NCI-H2107 treated with DMSO at 0.1 percent for 48 hours (cell line): Measurements from ENCODE around the gene KCNH8.
"Not testable (repeated sequence)": the region's sequence is repeated elsewhere in the genome, so short reads cannot be mapped to it uniquely, and the experiment has no call there.

ENCODE experiments used
- DNase-seq: peaks from one replicate; lab custom pipeline; 2025; ENCODE audit not compliant: unreplicated experiment; lab: John Stamatoyannopoulos, UW

KCNH8 gene

DNA sequence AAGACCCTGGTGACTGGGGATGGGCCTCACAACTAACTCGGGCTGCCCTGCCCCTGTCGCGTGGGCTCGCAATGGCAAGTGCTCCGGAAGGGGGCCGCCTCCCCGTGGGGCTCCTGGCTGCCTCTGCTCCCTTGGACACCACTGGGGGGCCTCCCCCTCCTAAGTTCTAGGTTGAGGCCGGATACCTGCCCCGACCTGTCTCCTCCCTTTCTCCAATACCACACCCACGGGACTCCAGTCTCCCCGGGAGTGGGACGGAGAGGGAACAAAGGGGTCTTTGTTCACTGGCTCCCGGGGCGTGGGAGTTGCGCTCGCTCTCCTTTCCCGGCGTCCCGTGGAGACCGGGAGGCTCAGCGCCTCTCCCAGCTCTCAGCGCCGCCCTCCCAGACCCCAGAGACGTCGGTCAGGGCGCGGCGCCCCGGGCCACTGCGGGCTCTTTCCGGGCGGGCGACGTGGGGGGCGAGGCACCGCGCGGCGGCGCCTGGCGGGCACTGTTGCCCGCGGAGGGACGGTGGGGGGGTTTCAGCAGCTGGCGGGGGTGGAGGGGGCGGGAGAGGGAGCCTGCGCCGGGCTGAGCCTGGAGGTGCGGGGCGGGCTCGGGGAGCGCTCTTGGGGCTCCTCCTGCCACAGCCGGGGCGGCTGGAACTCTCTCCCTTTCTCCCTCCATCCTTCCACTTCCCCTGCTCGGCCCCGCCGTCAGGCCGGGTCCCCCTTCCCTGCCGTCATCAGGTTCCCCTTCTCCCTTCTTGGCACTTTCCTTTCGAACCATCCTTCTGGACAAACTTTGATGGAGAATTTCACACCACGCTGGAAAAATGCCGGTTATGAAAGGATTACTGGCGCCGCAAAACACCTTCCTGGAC, at the start of gene KCNH8:
Gene KCNH8, plus strand, starts transcription at position 606 of the 863 bp plus-strand sequence. Its CDS starts 210 bp downstream, at position 816.
- peak; percentile 33 for DNase-seq

DNA sequence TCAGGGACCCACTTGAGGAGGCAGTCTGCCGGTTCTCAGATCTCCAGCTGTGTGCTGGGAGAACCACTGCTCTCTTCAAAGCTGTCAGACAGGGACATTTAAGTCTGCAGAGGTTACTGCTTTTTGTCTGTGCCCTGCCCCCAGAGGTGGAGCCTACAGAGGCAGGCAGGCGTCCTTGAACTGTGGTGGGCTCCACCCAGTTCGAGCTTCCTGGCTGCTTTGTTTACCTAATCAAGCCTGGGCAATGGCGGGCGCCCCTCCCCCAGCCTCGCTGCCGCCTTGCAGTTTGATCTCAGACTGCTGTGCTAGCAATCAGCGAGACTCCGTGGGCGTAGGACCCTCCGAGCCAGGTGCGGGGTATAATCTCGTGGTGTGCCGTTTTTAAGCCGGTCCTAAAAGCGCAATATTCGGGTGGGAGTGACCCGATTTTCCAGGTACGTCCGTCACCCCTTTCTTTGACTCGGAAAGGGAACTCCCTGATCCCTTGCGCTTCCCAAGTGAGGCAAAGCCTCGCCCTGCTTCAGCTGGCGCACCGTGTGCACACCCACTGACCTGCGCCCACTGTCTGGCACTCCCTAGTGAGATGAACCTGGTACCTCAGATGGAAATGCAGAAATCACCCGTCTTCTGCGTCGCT, 45.5 kb upstream of the KCNH8 start:
- not testable (repeated sequence) for DNase-seq

DNA sequence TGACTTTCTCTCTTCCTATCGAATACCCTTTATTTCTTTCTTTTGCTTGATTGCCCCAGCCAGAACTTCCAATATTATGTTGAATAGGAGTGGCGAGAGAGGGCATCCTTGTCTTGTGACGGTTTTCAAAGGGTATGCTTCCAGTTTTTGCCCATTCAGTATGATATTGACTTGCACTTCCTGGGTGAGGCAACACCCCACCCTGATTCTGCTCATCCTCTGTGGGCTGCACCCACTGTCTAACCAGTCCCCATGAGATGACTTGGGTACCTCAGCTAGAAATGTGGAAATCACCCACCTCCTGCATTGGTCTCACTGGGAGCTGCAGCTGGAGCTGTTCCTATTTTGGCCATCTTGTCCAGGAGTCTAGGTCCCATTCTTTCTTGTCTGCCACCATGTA, 44.8 kb upstream of the KCNH8 start:
- no peak for DNase-seq

- DNase-seq = no peak
These were observed 43.9 kb upstream of the KCNH8 start for GRCh38 chr3:19104459-19104858.

DNA sequence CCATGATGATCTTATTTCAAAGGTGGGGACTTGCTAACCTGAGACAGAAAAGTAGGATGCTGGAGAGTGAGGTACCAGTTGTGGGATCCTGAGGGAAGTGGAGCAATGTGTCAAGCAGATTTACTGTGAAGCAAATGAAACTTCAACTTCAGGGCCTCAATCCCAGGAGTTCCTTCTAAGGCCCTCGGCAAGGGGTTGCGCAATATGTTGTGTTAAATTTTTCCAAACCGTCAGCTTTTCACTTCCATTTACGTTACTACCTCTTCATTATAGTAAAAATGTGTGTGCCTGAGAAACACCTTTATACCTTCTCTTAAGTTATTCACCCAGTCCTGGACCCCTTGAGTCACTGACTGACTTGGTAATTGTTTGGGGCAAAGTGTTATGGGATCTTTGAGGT, 42.5 kb upstream of the KCNH8 start:
- DNase-seq = no peak

GRCh38 chr3:19106307-19106706, 42.0 kb upstream of the KCNH8 start:
- DNase-seq = no peak

DNA sequence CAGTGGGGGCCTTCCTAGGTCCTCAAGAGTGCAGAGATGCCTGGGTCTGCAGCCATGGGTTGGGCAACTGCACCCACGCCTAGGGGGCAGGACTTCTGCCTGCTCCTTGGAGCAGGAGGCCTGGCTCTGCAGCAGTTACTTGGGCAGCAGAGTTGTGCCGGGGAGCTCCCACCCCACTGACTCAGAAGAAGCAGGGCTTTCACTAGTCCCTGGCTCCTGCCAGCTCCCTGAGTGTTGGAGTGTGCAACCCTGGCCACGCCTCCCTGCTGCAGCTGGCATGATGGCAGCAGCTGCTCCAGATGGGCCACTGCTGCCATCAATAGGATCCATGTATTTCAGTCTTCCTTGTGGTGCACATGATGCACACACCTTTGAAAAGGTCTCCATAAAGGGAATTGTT, 40.6 kb upstream of the KCNH8 start:
- DNase-seq = no peak

DNA sequence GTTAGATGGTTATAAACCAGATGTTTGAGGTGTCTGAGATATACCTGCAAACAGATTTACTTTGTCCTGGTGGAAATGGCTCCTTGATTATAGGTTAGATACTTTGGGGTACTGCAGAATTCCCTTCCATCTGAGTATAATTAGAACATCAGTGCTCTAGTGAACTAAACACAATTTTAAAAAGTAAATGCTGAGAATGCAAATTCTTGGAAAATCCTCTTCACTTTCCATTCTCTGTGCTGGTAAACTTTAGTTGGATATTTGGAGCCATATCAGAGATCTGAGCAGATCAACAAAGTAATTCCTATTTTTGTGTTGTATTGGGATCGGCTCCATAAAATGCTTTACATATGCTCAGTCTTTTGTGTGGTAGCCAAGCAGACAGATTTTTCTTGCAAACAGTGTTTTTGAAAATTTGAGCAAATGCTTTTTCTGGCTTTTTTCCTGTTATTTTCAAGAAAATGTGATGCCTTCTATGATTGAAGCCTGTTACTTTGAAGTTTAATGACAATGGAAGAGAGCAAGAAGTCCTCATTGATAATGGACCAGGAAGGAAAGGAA, 37.9 kb upstream of the KCNH8 start:
- DNase-seq = no peak

DNA sequence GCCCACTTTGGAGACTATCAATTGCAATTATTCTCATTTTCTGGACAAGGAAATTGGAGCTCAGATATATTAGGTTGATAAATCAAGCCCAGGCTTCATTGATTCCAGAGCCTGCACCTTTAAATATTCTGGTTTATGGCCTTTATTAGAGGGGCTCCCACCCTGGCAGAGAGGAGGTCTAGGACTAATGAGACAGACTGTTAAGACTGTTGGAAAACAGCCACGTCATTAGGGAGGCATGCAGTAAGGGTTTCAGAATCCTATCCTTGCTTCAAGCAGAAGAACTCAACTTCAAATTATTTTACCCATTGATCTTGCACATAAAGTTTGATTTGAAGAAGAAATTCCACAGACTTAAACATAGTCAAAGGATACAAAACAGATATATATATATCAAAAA, 33.8 kb upstream of the KCNH8 start:
- no peak for DNase-seq

GRCh38 chr3:19116239-19116638, 32.1 kb upstream of the KCNH8 start:
- no peak for DNase-seq

- DNase-seq = no peak
These were observed 23.6 kb upstream of the KCNH8 start for GRCh38 chr3:19124752-19125151.

- DNase-seq = no peak
These were observed 8.4 kb upstream of the KCNH8 start for GRCh38 chr3:19139863-19140262.

DNA sequence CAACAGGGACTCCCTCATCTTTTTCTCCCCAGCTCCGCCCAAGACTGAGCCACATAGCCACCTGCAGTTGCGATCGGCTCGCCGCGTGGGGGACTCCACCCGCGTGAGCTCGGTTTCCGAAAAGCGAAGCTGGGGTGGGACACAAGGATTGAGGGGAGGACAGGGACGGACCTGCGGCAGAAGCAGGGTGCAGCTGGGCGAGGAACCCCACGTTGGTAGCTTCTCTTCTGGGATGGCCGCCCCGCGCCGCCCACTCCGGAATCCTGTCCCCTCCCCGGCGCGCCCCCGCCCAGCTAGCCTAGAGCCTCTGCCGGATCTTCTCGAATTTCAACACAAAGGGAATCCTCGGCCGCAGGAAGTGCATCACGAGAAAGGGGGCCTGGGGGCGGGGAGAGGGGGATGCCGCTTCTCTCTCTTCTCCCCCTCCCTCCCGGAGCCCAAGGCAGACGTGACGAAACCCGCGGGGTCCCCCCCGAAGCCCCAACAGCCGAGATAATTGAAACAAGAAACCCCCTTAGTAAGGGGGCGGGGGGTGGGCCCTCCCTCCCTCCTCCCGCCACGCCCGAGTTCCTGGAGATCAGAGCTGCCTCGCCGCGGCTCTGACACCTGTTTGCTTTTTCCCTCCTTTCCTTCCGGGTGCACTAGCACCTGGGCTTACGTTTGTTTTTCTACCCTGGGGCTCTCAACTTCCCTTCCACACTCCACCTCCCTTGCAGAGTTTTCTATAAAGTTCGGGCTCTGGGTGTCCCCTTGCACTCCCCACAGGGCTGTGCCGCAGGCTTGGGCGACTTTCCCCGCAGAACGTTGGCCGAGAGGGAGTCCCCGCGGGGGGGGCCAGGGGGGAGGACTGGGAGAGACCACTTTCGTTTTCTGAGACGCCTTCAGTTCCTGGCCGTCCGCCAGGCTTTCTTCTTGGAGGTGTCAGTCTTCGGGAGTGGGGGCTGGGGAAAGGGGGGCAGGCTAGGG, 1.3 kb upstream of the KCNH8 start:
- peak; percentile 95 for DNase-seq

GRCh38 chr3:19148768-19149091, 420 bp downstream of the KCNH8 start:
- DNase-seq = peak; percentile 22

GRCh38 chr3:19149368-19149767, 1.1 kb downstream of the KCNH8 start:
- DNase-seq = no peak

- DNase-seq = no peak
These were observed 2.9 kb downstream of the KCNH8 start for GRCh38 chr3:19151171-19151570.

DNA sequence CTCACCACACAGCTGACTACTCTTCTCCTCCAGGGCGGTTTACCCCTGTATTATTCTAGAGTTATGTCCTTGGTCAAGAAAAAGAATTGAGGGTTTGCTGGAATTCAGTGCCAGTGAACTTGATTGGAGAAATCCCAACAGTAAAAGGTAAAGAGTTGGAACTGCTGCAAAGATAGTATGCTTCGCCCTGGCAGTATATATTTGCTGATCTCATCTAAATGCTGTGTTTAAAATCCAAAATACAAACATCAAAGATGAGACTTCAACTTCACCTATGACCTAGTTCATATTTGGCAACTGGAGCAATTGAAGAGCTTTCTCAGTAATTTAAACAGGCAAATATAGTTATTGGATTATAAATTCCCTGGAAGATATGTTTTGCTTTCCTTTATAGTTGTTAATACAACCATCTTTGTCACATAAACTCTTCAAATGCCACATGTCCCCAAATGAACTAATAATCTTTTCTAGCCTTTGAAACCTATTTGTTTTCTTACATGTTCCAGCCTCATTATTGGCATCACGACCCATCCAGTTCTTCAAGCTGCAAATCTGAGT, 6.5 kb downstream of the KCNH8 start:
- no peak for DNase-seq

DNA sequence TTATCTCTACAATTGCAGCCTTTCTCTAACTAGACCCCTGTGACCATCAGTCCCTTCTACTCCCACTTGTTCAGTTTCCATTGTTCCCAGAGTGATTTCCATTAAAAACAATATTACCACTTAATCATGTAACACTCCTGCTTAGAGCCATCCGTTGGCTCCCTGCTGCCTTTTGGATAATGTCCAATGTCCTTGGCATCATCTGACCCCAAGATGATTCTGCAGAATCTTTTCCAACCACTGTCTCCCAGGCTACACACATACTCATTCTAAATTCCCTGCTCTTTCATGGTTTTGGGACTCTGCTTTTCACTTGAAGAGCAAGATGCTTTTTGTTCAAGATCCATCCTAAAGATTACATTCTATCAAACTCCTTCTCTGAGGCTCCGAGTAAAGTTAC, 7.1 kb downstream of the KCNH8 start:
- DNase-seq = no peak

DNA sequence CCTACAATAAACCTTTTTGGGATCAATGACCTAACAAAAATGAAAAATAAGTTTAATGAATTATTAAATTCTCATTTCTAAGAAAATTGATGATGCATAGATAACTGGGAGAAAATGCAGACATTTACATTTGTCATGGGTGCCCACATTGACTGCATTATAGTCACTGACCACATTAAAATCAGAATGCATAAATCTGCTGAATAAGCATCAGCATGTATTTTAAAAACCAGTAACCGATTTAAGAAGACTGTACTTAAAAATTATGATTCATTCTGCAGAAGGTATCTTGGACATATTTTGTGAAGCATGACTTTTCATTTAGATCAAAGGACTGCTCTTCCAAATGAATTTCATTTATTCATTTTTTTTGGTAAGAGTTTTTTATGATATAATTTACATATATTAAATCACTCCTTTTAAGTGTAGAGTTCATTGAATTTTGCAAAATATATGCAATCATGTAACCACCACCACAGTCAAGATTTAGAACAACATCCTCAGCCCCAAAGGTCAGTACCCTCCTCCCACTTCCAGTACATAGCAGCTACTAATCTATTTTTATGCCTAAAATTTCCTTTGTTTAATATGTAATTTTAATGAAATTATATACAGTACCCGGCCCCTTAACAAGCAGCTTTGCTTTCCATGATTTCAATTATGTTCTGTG, 11.8 kb downstream of the KCNH8 start:
- no peak for DNase-seq

- no peak for DNase-seq
These were observed 17.3 kb downstream of the KCNH8 start for GRCh38 chr3:19165654-19166053.
